A549 (cell line): Measurements from ENCODE around the gene LRGUK. TPM values are rescaled to one million over a fixed set of nuclear protein-coding genes. Genes with fewer than 3 reads are reported as not detected.

Experiments
- ATAC-seq, 2 experiments: fragments of 200-7000 bp in 1 of 2; fragments of >200 bp in 1 of 2; cut with Nextera tagmentation in 1 of 2; cut with Tn5 transposase in 1 of 2; 3 replicates each; pipeline versions ENCODE4 v1.8.0 to v1.9.1; 2018 to 2020; ENCODE audit warnings: mild to moderate bottlenecking in 1 of 2, moderate library complexity in 1 of 2
- CTCF ChIA-PET: fragments of 300-600 bp; sonication (Branson Sonifier 250); formaldehyde crosslinking; extraction: SDS; loops from one replicate; lab custom pipeline; 2021; ENCODE audit warnings: antibody characterized with exemption, inconsistent platforms; lab: Yijun Ruan, JAX
- POLR2A ChIA-PET: fragments of 350-600 bp; formaldehyde crosslinking; extraction: SDS; loops from one replicate; lab custom pipeline; 2021; ENCODE audit warnings: antibody characterized with exemption, inconsistent platforms; lab: Yijun Ruan, JAX
- DNase-seq, 2 experiments: peaks; one replicate each; pipeline versions ENCODE4 v3.0.0 to v3.0.0-alpha.2; 2011 to 2016; ENCODE audit warnings: low read depth in 1 of 2, low spot score in 1 of 2
- FAIRE-seq: peaks from 2 replicates; lab custom pipeline; 2011; peaks lifted over from hg19 to GRCh38; lab: Jason Lieb, UNC
- H3K27ac ChIP-seq, 2 experiments: fragments of >200 bp; sonication (Bioruptor Twin); formaldehyde crosslinking; 3 replicates each; pipeline ENCODE4 v1.5.1; 2016 to 2017
- H3K4me1 ChIP-seq: fragments of >200 bp; sonication (Bioruptor Twin); formaldehyde crosslinking; 3 replicates; pipeline ENCODE4 v1.6.1; 2016
- H3K4me2 ChIP-seq: fragments of >200 bp; sonication (Bioruptor Twin); formaldehyde crosslinking; 3 replicates; pipeline ENCODE4 v1.6.1; 2016
- H3K4me3 ChIP-seq: fragments of >200 bp; sonication (Bioruptor Twin); formaldehyde crosslinking; 3 replicates; pipeline ENCODE4 v1.5.1; 2016
- H3K9me3 ChIP-seq: fragments of >200 bp; sonication (Bioruptor Twin); formaldehyde crosslinking; 3 replicates; pipeline ENCODE4 v1.6.1; 2016
- BHLHE40 ChIP-seq: IDR thresholded peaks from 2 replicates; pipeline ENCODE4 v1.6.1; 2012; ENCODE audit warnings: low read depth, low read length, inconsistent platforms
- CHD2 ChIP-seq: fragments of 150-350 bp; IDR thresholded peaks from 2 replicates; pipeline ENCODE4 v1.6.1; 2014; ENCODE audit warnings: low read length; ENCODE audit not compliant: partially characterized antibody
- CHD4 ChIP-seq: fragments of 200-600 bp; sonication (generic); IDR thresholded peaks from 2 replicates; pipeline ENCODE4 v1.6.1; 2016; ENCODE audit warnings: antibody characterized with exemption, mild to moderate bottlenecking, borderline replicate concordance
- EHF ChIP-seq: fragments of 250-450 bp; sonication (Bioruptor Pico); IDR thresholded peaks from 2 replicates; pipeline ENCODE4 v1.5.0; 2020; ENCODE audit warnings: mild to moderate bottlenecking
- FOSL2 ChIP-seq, 2 experiments: fragments of 450-650 bp in 1 of 2; fragments of >200 bp in 1 of 2; sonication (Bioruptor Twin) in 1 of 2; formaldehyde crosslinking; IDR thresholded peaks; 2 replicates each; pipeline versions ENCODE4 v1.5.0 to v1.6.1; 2016 to 2020; ENCODE audit warnings: mild to moderate bottlenecking in 1 of 2, moderate library complexity in 1 of 2
- FOXS1 ChIP-seq: fragments of 250-450 bp; sonication (Bioruptor Pico); IDR thresholded peaks from 2 replicates; pipeline ENCODE4 v1.5.0; 2020; ENCODE audit warnings: mild to moderate bottlenecking, moderate library complexity
- GATA3 ChIP-seq: IDR thresholded peaks from 2 replicates; pipeline ENCODE4 v1.6.1; 2012; ENCODE audit warnings: borderline replicate concordance
- HOXB13 ChIP-seq: fragments of 250-450 bp; sonication (Bioruptor Pico); IDR thresholded peaks from 2 replicates; pipeline ENCODE4 v1.5.0; 2020; ENCODE audit warnings: low read depth, mild to moderate bottlenecking, moderate library complexity
- HOXB5 ChIP-seq: fragments of 250-450 bp; sonication (Bioruptor Pico); IDR thresholded peaks from 2 replicates; pipeline ENCODE4 v1.5.0; 2020; ENCODE audit warnings: mild to moderate bottlenecking, moderate library complexity
- JUNB ChIP-seq: fragments of >200 bp; sonication (Bioruptor Twin); formaldehyde crosslinking; IDR thresholded peaks from 2 replicates; pipeline ENCODE4 v1.6.1; 2016
- MAFK ChIP-seq: fragments of 450-650 bp; IDR thresholded peaks from 2 replicates; pipeline ENCODE4 v1.6.1; 2014; ENCODE audit not compliant: partially characterized antibody
- MYC ChIP-seq: IDR thresholded peaks from 2 replicates; pipeline ENCODE4 v1.6.1; 2012; ENCODE audit warnings: mild to moderate bottlenecking, inconsistent platforms, low read length, improper control_type of control experiment, borderline replicate concordance
- NFE2L2 ChIP-seq: fragments of 150-350 bp; conservative IDR thresholded peaks from 2 replicates; pipeline ENCODE4 v1.6.1; 2014; ENCODE audit warnings: low read length
- NPAS2 ChIP-seq: fragments of 250-450 bp; sonication (Bioruptor Pico); IDR thresholded peaks from 2 replicates; pipeline ENCODE4 v1.8.0; 2022; ENCODE audit warnings: mild to moderate bottlenecking, moderate library complexity, borderline replicate concordance
- POLR2A ChIP-seq: IDR thresholded peaks from 2 replicates; pipeline ENCODE4 v1.6.1; 2012; ENCODE audit warnings: mild to moderate bottlenecking, low read length
- RARB ChIP-seq: fragments of 250-450 bp; sonication (Bioruptor Pico); IDR thresholded peaks from 2 replicates; pipeline ENCODE4 v1.8.0; 2021; ENCODE audit warnings: mild to moderate bottlenecking, moderate library complexity
- RCOR1 ChIP-seq: fragments of 150-350 bp; IDR thresholded peaks from 2 replicates; pipeline ENCODE4 v1.6.1; 2014; ENCODE audit warnings: antibody characterized with exemption, low read length, low read depth
- RNF2 ChIP-seq: fragments of 200-600 bp; sonication (generic); IDR thresholded peaks from 2 replicates; pipeline ENCODE4 v1.6.1; 2016; ENCODE audit warnings: low read depth, mild to moderate bottlenecking, antibody characterized with exemption, moderate library complexity, borderline replicate concordance
- SMC3 ChIP-seq: fragments of >200 bp; sonication (Bioruptor Twin); formaldehyde crosslinking; IDR thresholded peaks from 3 replicates; pipeline ENCODE4 v1.6.1; 2018; ENCODE audit warnings: inconsistent platforms
- SREBF2 ChIP-seq: fragments of 450-650 bp; IDR thresholded peaks from 2 replicates; pipeline ENCODE4 v1.6.1; 2014; ENCODE audit warnings: mild to moderate bottlenecking, moderate library complexity
- TFCP2L1 ChIP-seq: fragments of 250-450 bp; sonication (Bioruptor Pico); IDR thresholded peaks from 2 replicates; pipeline ENCODE4 v1.5.0; 2021; ENCODE audit warnings: mild to moderate bottlenecking
- TP53 ChIP-seq: fragments of 250-450 bp; sonication (Bioruptor Pico); IDR thresholded peaks from 2 replicates; pipeline ENCODE4 v1.5.0; 2021; ENCODE audit warnings: mild to moderate bottlenecking, moderate library complexity
- WGBS: methylation state at CpG from one replicate; pipeline ENCODE4 v1.1.6; 2017; ENCODE audit errors: missing lambda C conversion rate; 5-methylcytosine and 5-hydroxymethylcytosine counted together
- polyA plus RNA-seq, 4 experiments: library from polyadenylated mRNA; depleted of rRNA in 3 of 4; stranded (reverse); fragments of >200 nt; fragmentation: RNase III in 1 of 4; extraction: RNeasy Plus Mini Kit Qiagen cat#74134 plus additional on column Dnase treatment in 1 of 4; gene quantifications; 2 replicates in 3 of 4; 3 replicates in 1 of 4; pipeline ENCODE4 v1.2.3, GENCODE V29; 2011 to 2017
- TF ChIP-seq, protein P1 (sequence below): fragments of >200 bp; sonication (Bioruptor Twin); formaldehyde crosslinking; IDR thresholded peaks from 3 replicates; pipeline ENCODE4 v1.6.1; 2016
- TF ChIP-seq, protein P2 (sequence below): fragments of 250-450 bp; sonication (Bioruptor Pico); IDR thresholded peaks from 2 replicates; pipeline ENCODE4 v1.5.0; 2020; ENCODE audit warnings: low read depth, mild to moderate bottlenecking, moderate library complexity
- TF ChIP-seq, protein P3 (sequence below): fragments of >200 bp; sonication (Bioruptor Twin); formaldehyde crosslinking; IDR thresholded peaks from 2 replicates; pipeline ENCODE4 v1.6.1; 2016
- TF ChIP-seq, protein P4 (sequence below): fragments of 250-450 bp; sonication (Bioruptor Pico); IDR thresholded peaks from 2 replicates; pipeline ENCODE4 v1.5.0; 2021; ENCODE audit warnings: mild to moderate bottlenecking, moderate library complexity, borderline replicate concordance
- TF ChIP-seq, protein P5 (sequence below): IDR thresholded peaks from 2 replicates; pipeline ENCODE4 v1.6.1; 2012; ENCODE audit warnings: low read depth, borderline replicate concordance
- TF ChIP-seq, protein P6 (sequence below): fragments of >200 bp; sonication (Bioruptor Twin); formaldehyde crosslinking; IDR thresholded peaks from 3 replicates; pipeline ENCODE4 v1.5.1; 2016

LRGUK gene
- polyA plus RNA-seq, 2 of the 4 experiments (the other 2 are of a cell fraction): 0.28 to 0.32 TPM

DNA sequence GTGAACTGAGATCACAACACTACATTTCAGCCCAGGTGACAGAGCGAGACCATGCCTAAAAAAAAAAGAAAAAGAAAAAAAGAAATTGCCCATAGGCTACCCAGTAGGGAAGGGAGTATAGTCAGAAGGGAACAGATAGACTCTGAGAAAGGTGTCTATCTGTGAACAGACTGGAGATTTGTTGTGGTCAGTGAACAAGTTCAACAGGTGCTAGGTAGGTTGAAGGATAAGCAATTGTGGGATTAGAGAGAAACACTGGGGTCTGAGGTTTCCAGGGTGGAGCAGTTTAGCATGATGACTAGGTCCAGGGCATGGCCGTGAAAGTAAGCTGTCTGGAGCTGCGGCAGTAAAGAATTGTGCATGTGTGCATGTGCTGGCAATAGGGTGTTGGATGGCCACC, 6.9 kb downstream of the LRGUK start:
- FAIRE-seq (no peak), ATAC-seq (0 out of 6 replicates have a peak, but pooled peaks of 1 of the 2 experiments have one; percentile 38), DNase-seq (no peak)
- Histone ChIP-seq H3K27ac (no peak overlapping the region), H3K4me1 (no peaks in the 10 kb centered on the region), H3K4me2 (no peak overlapping the region), H3K4me3 (no peak overlapping the region), H3K9me3 (no peaks in the 10 kb centered on the region)
- TF ChIP-seq, protein P1, sequence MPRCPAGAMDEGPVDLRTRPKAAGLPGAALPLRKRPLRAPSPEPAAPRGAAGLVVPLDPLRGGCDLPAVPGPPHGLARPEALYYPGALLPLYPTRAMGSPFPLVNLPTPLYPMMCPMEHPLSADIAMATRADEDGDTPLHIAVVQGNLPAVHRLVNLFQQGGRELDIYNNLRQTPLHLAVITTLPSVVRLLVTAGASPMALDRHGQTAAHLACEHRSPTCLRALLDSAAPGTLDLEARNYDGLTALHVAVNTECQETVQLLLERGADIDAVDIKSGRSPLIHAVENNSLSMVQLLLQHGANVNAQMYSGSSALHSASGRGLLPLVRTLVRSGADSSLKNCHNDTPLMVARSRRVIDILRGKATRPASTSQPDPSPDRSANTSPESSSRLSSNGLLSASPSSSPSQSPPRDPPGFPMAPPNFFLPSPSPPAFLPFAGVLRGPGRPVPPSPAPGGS: no peak
- TF ChIP-seq TP53 (CRISPR knock-in tag): no peak
- ChIA-PET POLR2A (no interaction called here), CTCF (no interaction called here)
- WGBS: 81% methylated on average over 3 of the region's 3 CpGs

DNA sequence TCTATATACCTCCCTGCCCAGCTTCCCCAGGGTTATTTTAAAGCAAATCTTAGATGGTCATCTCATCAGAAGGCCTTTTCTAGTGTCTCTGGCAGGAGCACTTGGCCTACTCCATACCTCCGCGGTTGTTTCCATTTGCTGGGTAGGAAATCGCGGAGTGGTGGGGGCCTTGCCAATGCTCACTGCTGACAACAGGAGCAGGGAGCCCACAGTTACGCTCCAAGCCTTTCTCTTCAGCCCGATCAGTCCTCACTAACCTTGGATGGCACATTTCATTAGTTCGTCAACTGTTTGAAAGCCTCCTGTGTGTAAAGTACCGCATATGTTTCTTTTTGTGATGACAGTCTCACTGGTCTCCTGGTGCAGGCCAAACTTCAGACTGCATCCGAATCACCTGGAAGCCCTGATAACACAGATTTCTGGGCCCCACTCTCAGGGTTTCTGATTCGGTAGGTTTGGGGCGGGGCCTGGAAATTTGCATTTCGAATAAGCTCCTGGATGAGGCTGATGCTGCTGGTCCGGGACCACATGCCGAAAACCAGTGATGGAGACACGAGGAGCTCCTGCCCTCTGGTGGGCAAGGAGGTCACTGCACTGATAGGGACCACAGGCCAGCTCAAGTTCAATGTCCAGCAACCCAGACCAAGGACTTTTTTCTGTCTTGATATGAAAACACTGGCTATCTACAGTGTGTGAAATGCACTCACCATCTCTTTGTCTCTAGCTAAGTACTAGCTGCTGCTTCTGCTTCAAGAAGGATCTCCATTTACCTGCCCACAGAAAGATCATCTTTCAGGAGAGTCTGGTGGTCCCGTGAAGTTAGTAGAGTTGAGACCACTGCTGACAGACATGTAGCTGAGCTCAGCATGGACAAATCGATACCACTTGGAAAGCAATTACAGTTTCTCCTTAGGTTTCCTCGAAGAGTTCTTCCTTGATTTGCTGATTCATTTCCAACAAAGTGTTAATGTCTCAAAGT, 14.0 kb downstream of the LRGUK start:
- Histone ChIP-seq H3K4me3 (no peak overlapping the region), H3K27ac (no peak overlapping the region), H3K4me1 (peaks cover 4% of the 10 kb centered on the region; the same call in 2 of the 3 replicates), H3K4me2 (peak overlapping the region; percentile 64), H3K9me3 (no peaks in the 10 kb centered on the region)
- FAIRE-seq (peak; percentile 86), ATAC-seq (peak; percentile 97 to 98), DNase-seq (peak; percentile 77 to 93)
- ChIA-PET CTCF (interaction anchor here (0.6 to 2.5 kb wide), 67 partner anchors 9 to 1713 kb away, joined by 3 to 41 read pairs (median 4); partner anchors contain the start of genes LRGUK and SLC35B4), POLR2A (no interaction called here)
- 50% methylated on average over 18 of the region's 18 CpGs for WGBS
- TF ChIP-seq, protein P2, sequence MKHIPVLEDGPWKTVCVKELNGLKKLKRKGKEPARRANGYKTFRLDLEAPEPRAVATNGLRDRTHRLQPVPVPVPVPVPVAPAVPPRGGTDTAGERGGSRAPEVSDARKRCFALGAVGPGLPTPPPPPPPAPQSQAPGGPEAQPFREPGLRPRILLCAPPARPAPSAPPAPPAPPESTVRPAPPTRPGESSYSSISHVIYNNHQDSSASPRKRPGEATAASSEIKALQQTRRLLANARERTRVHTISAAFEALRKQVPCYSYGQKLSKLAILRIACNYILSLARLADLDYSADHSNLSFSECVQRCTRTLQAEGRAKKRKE (CRISPR knock-in tag): no peak
- TF ChIP-seq CHD4 (no peak), JUNB (no peak), FOSL2 (IDR thresholded peaks at IDR 0.05) (no peak), FOSL2 (CRISPR knock-in tag; IDR thresholded peaks at IDR 0.05) (no peak), GATA3 (no peak), RNF2 (no peak), BHLHE40 (no peak), SMC3 (peak; percentile 92), EHF (CRISPR knock-in tag) (no peak), NPAS2 (CRISPR knock-in tag) (no peak), HOXB5 (CRISPR knock-in tag) (no peak), HOXB13 (CRISPR knock-in tag) (no peak), NFE2L2 (no peak), TFCP2L1 (CRISPR knock-in tag) (no peak), CHD2 (no peak), MAFK (no peak), MYC (peak; percentile 69; the same call in 1 of the 2 replicates), RARB (CRISPR knock-in tag) (no peak), FOXS1 (CRISPR knock-in tag) (no peak), POLR2A (no peak), RCOR1 (peak; percentile 49; the same call in 1 of the 2 replicates), SREBF2 (no peak)
- TF ChIP-seq, protein P3, sequence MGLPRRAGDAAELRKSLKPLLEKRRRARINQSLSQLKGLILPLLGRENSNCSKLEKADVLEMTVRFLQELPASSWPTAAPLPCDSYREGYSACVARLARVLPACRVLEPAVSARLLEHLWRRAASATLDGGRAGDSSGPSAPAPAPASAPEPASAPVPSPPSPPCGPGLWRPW: no peak
- TF ChIP-seq, protein P4, sequence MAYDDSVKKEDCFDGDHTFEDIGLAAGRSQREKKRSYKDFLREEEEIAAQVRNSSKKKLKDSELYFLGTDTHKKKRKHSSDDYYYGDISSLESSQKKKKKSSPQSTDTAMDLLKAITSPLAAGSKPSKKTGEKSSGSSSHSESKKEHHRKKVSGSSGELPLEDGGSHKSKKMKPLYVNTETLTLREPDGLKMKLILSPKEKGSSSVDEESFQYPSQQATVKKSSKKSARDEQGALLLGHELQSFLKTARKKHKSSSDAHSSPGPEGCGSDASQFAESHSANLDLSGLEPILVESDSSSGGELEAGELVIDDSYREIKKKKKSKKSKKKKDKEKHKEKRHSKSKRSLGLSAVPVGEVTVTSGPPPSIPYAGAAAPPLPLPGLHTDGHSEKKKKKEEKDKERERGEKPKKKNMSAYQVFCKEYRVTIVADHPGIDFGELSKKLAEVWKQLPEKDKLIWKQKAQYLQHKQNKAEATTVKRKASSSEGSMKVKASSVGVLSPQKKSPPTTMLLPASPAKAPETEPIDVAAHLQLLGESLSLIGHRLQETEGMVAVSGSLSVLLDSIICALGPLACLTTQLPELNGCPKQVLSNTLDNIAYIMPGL (CRISPR knock-in tag): no peak
- TF ChIP-seq, protein P5, sequence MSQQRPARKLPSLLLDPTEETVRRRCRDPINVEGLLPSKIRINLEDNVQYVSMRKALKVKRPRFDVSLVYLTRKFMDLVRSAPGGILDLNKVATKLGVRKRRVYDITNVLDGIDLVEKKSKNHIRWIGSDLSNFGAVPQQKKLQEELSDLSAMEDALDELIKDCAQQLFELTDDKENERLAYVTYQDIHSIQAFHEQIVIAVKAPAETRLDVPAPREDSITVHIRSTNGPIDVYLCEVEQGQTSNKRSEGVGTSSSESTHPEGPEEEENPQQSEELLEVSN: no peak
- TF ChIP-seq, protein P6, sequence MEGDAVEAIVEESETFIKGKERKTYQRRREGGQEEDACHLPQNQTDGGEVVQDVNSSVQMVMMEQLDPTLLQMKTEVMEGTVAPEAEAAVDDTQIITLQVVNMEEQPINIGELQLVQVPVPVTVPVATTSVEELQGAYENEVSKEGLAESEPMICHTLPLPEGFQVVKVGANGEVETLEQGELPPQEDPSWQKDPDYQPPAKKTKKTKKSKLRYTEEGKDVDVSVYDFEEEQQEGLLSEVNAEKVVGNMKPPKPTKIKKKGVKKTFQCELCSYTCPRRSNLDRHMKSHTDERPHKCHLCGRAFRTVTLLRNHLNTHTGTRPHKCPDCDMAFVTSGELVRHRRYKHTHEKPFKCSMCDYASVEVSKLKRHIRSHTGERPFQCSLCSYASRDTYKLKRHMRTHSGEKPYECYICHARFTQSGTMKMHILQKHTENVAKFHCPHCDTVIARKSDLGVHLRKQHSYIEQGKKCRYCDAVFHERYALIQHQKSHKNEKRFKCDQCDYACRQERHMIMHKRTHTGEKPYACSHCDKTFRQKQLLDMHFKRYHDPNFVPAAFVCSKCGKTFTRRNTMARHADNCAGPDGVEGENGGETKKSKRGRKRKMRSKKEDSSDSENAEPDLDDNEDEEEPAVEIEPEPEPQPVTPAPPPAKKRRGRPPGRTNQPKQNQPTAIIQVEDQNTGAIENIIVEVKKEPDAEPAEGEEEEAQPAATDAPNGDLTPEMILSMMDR: peak; percentile 92
